Islet precursor cell (in vitro differentiated cells): ENCODE data around the gene EIF6.
"Not testable (repeated sequence)": the region's sequence is repeated elsewhere in the genome, so short reads cannot be mapped to it uniquely, and the experiment has no call there.

Source experiments
- DNase-seq: peaks from one replicate; pipeline ENCODE4 v3.0.0-alpha.2; 2018

EIF6 gene

GRCh38 chr20:35284267-35284991 is at the start of gene EIF6:
Gene EIF6 (minus strand): TSS chr20:35284772. CDS start chr20:35284487, 285 bp downstream.
- DNase-seq: peak; percentile 95

DNA sequence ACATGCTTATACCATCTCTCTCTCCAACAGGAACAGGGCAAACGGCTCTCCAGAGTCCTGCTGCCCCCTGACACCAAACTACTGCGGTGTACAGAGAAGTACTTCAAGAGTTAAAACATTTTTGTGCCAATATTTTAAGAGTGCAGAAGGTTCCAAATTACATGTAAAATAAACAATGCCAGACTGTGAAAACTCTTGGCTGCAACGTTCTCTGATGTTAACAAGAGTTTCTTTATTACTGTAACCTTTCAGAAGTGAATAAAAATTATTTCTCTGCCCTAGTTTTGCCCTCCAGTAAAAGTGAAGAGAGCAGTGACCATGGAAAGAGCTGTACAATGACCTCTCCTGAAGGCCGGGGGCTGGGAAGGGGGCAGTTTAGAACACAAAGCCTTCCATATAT is 49.0 kb upstream of the EIF6 start:
- no peak for DNase-seq

DNA sequence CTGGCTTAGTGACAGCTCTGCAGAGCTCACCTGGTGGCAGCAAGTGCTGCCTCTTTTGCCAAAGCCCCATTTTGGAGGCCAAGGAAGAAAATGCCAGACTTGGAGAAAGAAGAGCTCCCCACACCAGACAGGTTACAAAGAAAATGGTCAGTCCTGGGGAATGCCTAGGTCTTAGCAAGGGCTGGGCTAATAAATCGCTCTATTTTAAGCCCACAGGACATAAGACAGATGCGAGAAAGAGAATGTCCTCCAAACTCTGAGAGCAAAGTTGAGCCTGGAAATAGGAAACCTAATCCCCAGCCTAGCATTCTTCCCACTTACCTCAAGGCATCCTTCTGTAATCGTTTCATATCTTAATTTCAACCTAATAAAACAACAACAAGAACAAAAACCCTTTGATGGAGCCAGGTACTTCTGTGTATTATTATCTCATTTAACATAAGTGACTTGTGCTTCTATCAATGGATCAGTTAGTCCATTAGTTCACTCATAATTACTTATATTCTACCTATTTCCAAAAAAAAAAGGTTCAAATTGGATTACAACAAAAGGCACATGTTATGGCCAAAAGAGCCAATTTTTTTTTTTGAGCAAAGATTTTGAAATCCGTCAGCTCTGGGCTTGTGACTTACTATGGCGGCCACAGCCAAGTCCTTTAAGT is 48.1 kb upstream of the EIF6 start:
- no peak for DNase-seq

GRCh38 chr20:35329435-35330139 is 45.0 kb upstream of the EIF6 start:
- DNase-seq: peak; percentile 88

DNA sequence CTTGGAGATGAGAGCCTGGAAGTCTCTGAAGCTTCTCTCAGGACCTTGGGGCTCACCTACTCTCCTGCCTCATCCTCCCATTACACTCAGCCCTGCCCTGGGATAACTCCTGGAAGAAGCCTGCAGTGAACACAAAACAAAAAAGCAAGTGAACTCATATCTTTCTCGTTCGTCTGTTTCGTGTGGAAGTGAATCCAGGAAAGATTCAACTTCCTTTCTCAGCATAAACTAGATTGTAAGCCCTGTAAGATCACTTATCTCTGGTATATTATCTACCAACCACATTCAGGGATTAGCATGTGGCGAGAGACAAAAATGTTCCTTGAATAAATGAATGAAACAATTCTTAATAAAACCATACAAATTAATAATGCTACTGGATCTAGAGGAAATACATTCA is 44.1 kb upstream of the EIF6 start:
- DNase-seq: no peak

- DNase-seq: no peak
These were observed 43.6 kb upstream of the EIF6 start for GRCh38 chr20:35328095-35328685.

DNA sequence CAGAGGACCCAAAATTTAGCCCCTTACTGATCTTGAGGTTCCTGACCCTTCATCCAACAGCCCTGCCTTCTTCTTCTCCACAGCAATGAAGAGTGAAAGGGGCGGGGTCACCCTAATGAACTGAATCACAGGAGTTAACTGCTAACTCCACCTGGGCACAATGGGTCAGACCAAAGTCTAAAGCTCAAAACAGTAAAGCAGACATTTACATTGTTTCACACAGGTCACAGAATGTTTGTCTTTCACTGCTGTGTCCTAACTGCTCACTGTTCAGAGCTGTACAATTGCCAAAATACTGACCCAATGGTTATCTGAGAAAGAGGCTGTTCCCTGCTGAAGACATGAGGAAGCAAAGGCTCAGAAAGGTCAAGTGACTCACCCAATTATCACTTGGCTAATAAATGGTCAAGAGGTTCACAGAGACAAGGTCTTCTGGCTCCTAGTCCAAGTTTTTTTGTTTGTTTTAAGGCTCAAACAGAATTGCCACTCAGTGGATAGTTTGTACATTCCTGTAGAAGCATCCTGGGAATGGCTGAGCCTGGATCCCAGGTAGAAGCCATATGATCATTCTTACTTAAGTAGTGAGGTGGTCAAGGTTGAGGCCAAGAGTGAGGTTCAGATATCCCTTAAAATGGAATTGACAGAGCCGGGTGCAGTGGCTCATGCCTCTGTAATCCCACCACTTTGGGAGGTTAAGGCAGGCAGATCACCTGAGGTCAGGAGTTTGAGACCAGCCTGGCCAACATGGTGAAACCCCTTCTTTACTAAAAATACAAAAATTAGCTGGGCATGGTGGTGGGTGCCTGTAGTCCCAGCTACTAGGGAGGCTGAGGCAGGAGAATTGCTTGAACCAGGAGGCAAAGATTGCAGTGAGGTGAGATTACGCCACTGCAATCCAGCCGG is 42.8 kb upstream of the EIF6 start:
- DNase-seq: peak; percentile 57

DNA sequence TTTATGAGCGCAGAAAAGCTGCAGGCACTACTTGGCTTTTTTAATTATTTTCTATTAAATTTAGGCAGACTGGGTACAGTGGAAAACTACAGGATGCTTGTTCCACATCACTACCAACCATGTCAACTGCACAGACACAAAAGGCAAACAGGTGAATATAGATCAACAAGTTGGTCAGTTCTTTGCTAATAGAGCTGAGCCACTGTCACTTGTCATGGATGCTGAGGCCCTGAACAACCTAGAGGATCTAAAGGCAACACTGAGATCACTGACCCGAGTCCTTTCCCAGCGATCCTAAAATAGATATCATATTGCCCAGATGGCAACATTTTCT is 42.1 kb upstream of the EIF6 start:
- no peak for DNase-seq

GRCh38 chr20:35326021-35326739 is 41.6 kb upstream of the EIF6 start:
- no peak for DNase-seq

GRCh38 chr20:35325401-35325800 is 40.8 kb upstream of the EIF6 start:
- DNase-seq: no peak

GRCh38 chr20:35320396-35321126 is 36.0 kb upstream of the EIF6 start:
- peak; percentile 91 for DNase-seq

DNA sequence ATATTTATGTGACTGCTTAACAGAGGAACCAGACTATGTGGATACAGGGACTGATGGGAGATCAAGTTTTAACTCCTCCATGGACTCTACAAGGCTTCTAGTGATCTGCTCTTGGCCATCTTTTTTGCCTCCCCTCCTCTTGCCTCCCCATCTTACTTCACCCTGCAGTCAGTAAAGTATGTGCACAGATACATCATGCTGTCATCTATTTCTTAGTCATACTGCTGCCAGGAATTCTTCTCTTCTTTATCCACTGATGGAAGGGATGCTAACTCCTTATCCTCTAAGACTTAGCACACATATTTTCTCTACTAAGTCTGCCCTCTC is 35.3 kb upstream of the EIF6 start:
- DNase-seq: no peak

- DNase-seq: no peak
These were observed 34.8 kb upstream of the EIF6 start for GRCh38 chr20:35319192-35319870.

DNA sequence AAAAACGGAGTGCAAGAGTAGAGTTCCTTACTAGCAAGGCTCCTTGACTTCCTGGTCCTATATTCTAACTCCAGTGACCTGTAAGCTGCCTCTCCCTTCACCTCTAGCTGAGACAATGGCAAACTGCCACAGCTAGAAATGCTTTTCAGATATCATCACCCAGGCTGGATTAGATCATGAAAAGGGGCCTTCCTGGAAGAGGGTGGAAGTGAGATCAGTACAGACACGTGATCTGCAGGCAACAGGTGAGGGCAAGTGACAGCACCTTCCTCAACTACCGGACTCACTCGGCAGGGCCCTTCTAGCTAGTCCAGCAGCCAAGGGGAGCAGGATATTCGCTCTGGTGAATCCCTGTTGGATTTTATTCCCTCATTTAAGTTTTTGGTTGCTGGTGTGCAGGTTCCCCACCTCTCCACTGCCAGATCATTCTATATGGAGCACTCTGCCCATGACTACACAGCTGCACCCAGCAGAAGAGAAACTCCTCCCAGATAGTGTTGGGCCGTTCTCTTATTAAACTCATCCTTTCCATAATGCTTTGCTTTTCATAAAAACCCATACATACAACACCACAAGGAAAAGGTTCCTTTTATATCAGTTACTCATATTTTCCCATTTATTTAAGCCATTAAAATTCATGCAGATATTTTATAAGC is 34.1 kb upstream of the EIF6 start:
- no peak for DNase-seq

DNA sequence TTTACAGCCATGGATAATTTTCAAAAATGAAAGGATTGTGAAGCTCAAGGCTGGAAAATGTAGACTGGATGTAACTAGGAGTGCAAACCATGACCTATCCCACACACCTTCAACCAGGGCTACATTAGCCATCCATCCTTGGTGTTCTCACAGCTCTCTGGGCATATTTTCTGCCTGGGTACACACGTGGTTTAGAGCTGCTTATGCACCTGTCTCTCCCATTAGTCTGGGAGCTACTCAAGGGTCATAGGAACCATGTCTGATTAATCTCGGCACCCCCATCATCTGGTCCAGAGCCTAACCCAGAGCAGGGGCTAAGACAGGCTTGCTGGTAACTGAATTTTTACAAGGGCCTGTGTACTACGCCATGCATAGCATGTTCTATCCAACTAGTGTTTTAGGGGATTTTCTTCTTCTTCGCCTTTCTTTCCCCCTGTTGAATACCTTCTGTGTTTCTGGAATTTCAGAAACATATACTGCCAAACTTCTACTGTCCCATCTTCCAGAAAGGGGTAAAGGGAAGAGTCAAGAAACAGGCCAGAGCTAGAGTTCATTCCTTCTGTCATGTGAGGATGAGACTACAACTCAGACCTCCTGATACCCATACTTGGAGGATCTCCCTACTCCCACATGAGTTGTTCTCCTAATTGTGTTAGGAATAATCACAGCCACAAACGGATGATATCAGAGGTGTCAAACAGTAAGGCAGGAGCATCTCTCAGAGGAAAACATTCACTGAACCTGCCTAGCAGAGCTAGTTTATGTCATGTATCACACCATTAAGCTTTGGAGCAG is 33.0 kb upstream of the EIF6 start:
- no peak for DNase-seq

DNA sequence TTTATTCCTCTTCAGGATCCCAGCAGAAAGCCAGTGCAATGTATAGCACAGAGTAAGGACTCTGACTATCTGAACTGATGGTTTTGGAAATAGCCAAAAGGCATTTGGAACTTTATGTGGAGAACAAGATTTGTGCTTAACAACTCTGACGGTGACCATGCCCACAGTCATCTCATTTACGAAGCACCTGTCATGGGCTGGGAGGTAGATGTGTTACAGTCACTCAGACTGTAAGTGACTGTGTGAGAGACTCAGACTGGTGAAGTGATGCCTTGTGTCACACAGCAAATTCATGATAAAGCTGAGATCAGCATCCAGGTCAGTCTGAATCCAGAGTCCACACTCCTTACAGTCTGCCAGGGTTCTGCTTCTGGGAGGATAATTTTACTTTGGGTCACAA is 31.5 kb upstream of the EIF6 start:
- no peak for DNase-seq

- not testable (repeated sequence) for DNase-seq
These were observed 31.1 kb upstream of the EIF6 start for GRCh38 chr20:35315632-35316020.

GRCh38 chr20:35314816-35315631 is 30.5 kb upstream of the EIF6 start:
- DNase-seq: no peak

GRCh38 chr20:35312318-35312717 is 27.7 kb upstream of the EIF6 start:
- no peak for DNase-seq
